ENCODE data around the gene CCL25.

DNA sequence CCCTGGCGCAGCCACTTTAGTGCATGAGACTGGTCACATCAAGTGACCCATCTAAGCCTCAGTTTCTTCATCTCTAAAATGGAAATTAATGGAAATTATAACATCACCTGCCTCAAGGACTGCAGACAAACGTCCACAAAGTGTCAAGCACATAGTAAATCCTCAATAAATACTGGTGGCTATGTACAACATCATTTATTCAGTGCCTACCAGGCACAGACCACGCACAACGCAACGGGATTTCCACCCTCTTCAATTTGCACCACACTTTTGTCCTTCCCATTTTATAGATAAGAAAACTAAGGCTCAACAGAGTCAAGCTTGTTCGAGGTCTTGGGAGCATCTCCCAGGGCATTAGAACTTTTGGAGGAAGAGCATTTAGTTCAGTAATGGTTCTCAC lies 48.6 kb upstream of the CCL25 start:
- TF ChIP-seq, protein P1, sequence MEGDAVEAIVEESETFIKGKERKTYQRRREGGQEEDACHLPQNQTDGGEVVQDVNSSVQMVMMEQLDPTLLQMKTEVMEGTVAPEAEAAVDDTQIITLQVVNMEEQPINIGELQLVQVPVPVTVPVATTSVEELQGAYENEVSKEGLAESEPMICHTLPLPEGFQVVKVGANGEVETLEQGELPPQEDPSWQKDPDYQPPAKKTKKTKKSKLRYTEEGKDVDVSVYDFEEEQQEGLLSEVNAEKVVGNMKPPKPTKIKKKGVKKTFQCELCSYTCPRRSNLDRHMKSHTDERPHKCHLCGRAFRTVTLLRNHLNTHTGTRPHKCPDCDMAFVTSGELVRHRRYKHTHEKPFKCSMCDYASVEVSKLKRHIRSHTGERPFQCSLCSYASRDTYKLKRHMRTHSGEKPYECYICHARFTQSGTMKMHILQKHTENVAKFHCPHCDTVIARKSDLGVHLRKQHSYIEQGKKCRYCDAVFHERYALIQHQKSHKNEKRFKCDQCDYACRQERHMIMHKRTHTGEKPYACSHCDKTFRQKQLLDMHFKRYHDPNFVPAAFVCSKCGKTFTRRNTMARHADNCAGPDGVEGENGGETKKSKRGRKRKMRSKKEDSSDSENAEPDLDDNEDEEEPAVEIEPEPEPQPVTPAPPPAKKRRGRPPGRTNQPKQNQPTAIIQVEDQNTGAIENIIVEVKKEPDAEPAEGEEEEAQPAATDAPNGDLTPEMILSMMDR (IDR thresholded peaks at IDR 0.05): no peak
- no peak for TF ChIP-seq POLR2A (IDR thresholded peaks at IDR 0.05)
- no peak for TF ChIP-seq POLR2AphosphoS5 (IDR thresholded peaks at IDR 0.05)

Measured in stomach (tissue), 4 donors.